Osteocyte (in vitro differentiated cells): Measurements from ENCODE around the gene PGAP6. TPM values are rescaled to one million over a fixed set of nuclear protein-coding genes. Genes with fewer than 3 reads are reported as not detected.
"Not testable (repeated sequence)": the region's sequence is repeated elsewhere in the genome, so short reads cannot be mapped to it uniquely, and the experiment has no call there.

ENCODE experiments used
- DNase-seq: peaks from one replicate; pipeline ENCODE4 v3.0.0; 2021; ENCODE audit warnings: mixed read lengths; ENCODE audit not compliant: unreplicated experiment; ENCODE audit errors: extremely low spot score
- H3K27ac Mint-ChIP-seq: one replicate; pipeline ENCODE4 v1.8.0; 2021; ENCODE audit warnings: mild to moderate bottlenecking, mixed read lengths; ENCODE audit not compliant: unreplicated experiment
- H3K27me3 Mint-ChIP-seq: one replicate; pipeline ENCODE4 v1.8.0; 2021; ENCODE audit warnings: mixed read lengths; ENCODE audit not compliant: unreplicated experiment
- H3K36me3 Mint-ChIP-seq: one replicate; pipeline ENCODE4 v1.8.0; 2021; ENCODE audit warnings: mixed read lengths; ENCODE audit not compliant: unreplicated experiment
- H3K4me1 Mint-ChIP-seq: one replicate; pipeline ENCODE4 v1.8.0; 2021; ENCODE audit warnings: mixed read lengths; ENCODE audit not compliant: unreplicated experiment
- H3K4me3 Mint-ChIP-seq: one replicate; pipeline ENCODE4 v1.8.0; 2021; ENCODE audit warnings: mild to moderate bottlenecking, moderate library complexity, mixed read lengths; ENCODE audit not compliant: unreplicated experiment
- H3K9me3 Mint-ChIP-seq: one replicate; pipeline ENCODE4 v1.8.0; 2021; ENCODE audit warnings: mixed read lengths; ENCODE audit not compliant: unreplicated experiment
- CTCF ChIP-seq: fragments of 200-600 bp; sonication (generic); IDR thresholded peaks from 2 replicates; pipeline ENCODE4 v1.5.0; 2021; ENCODE audit warnings: antibody characterized with exemption, mild to moderate bottlenecking, moderate library complexity
- total RNA-seq: library from RNA; stranded (reverse); gene quantifications from 2 replicates; pipeline ENCODE4 v1.2.1, GENCODE V29; 2021

The PGAP6 gene
- total RNA-seq, 1 donor from 2014 or later: 59.3 TPM

DNA sequence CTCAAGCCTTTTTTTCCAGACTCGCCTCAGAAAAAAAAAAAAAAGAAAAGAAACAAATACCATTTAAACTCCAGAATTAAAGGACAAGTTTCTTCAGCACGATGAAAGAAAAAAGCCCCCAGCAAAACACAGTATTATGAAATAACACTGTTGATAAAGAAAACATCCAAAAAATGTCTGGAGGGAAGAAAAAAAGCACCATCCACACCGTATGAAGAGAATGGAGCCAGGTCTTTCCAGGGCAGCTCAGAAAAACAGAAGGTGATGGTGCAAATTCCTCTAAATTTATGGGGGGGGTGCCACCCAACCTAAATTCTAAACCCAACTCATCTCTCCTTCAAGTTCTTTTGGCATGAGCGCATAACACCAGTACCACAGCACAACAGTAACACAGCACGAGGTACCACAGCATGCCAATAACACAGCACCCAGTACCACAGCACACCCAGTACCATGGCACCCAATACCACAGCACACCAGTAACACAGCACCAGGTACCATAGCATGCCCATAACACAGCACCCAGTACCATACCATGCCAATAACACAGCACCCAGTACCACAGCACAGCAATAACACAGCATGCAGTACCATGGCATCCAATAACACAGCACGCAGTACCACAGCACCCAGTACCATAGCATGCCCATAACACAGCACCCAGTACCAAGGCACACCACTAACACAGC, 48.2 kb downstream of the PGAP6 start:
- no peaks in the 10 kb centered on the region for H3K9me3 Mint-ChIP-seq
- TF ChIP-seq CTCF: no peak
- DNase-seq: no peak
- no peaks in the 10 kb centered on the region for H3K27me3 Mint-ChIP-seq
- H3K27ac Mint-ChIP-seq: no peak overlapping the region
- no peaks in the 10 kb centered on the region for H3K36me3 Mint-ChIP-seq
- peaks cover 11% of the 10 kb centered on the region for H3K4me1 Mint-ChIP-seq
- no peak overlapping the region for H3K4me3 Mint-ChIP-seq

DNA sequence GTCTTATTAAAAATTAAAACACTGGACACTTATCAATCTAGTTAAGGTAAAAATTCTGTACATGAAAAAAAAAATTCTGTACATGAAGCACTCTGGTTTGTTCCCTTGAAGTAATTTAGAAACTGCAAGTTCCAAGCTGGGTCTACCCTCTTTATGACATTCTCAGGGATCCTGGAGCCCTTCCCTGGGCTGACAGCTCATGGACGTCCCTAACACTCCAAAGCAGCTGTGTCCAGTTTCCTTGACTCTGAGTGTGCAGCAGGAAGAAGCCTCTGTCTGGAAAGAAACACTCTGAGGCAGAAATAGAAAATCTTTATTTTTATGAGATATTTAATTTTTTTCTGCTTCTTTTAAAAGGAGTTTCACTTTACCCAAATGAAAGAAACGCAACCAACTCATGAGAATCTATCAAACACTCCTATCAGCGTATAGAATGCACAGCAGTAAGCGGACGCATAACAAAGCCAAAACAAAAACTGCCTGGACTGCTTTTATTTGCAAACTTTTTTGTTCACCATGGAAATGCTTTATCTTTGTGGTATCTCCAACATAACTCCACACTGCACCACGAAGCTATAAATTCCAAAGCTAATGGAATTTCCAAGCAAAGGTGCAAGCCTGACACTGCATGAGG, 50.5 kb downstream of the PGAP6 start:
- H3K27me3 Mint-ChIP-seq, H3K36me3 Mint-ChIP-seq, DNase-seq, H3K9me3 Mint-ChIP-seq, H3K4me3 Mint-ChIP-seq, H3K27ac Mint-ChIP-seq: not testable (repeated sequence)
- H3K4me1 Mint-ChIP-seq: peaks cover 15% of the 10 kb centered on the region

DNA sequence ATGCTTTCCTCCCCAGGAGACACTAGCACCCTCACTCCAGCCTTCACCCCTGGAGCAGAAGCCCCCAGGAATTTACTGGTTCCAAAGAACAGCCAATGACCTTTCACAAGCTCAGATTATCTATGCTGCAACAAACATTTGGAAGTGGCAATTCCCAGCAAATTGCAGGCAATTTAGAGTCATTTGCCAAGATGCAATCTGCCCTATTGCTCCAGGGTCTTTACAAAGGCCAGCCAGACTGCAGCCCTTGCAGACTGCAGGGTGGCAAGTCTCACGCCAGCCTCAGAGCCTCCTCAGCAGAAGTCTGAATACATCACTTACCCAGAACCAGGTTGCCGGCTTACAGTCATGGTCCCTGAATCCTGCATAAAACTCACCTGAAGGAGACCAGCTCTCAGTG, 51.0 kb downstream of the PGAP6 start:
- H3K27ac Mint-ChIP-seq: no peak overlapping the region
- H3K4me1 Mint-ChIP-seq: peaks cover 15% of the 10 kb centered on the region
- no peaks in the 10 kb centered on the region for H3K9me3 Mint-ChIP-seq
- H3K4me3 Mint-ChIP-seq: no peak overlapping the region
- TF ChIP-seq CTCF: no peak
- H3K27me3 Mint-ChIP-seq: no peaks in the 10 kb centered on the region
- no peaks in the 10 kb centered on the region for H3K36me3 Mint-ChIP-seq
- DNase-seq: no peak

DNA sequence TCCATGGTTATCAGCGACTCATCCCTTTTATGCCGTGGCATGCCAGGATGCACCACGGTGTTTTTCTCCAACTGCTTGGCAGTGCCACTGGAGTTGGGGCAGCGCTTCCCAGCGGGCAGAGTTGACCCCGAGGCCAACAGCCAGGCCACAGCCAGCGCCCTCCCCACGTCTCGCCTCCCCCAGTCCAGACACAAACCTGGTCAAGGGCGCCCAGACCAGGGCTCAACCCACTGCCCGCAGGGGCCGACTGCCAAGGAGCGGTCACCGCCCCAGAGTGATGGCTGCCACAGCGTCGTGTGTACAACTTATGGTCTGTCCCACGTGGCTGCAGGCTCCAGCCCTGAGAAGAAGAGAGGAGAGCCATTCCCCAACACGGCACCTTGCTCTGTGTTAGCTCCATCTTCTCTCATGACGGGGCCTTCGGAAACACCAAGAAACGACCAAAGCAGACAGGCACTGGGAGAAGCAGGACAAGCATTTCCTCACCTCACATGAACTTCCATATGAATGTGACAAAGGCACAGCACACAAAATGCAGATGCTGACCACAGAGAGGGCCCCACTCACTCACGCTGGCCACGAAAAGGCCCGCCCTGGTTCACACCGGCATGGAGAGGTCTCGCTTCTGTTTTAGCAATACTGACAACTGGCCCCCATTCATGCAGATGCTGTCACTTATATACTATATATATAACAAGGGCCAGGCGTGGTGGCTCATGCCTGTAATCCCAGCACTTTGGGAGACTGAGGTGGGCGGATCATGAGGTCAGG, 56.2 kb downstream of the PGAP6 start:
- Mint-ChIP-seq H3K27ac (no peak overlapping the region), H3K36me3 (no peaks in the 10 kb centered on the region), H3K27me3 (no peaks in the 10 kb centered on the region), H3K4me3 (no peak overlapping the region), H3K9me3 (no peaks in the 10 kb centered on the region), H3K4me1 (peaks cover 4% of the 10 kb centered on the region)
- DNase-seq: no peak
- no peak for TF ChIP-seq CTCF

- Mint-ChIP-seq H3K4me1 (peaks cover 4% of the 10 kb centered on the region), H3K27me3 (no peaks in the 10 kb centered on the region), H3K4me3 (no peak overlapping the region), H3K27ac (no peak overlapping the region), H3K36me3 (no peaks in the 10 kb centered on the region), H3K9me3 (no peaks in the 10 kb centered on the region)
- no peak for TF ChIP-seq CTCF
- no peak for DNase-seq
Observed at GRCh38 chr16:324451-325334, 57.1 kb downstream of the PGAP6 start.
